HL-60/S4 treated with phorbol 12-myristate 13-acetate at 8.2 ng/mL for 4 days and 3 days (cell line): ENCODE results near the gene BCL2.

ENCODE experiments used
- in situ Hi-C: fragments of 300-500 bp; cut with MboI; formaldehyde crosslinking; loops from 2 replicates; pipeline ENCODE4 v1.15.0; 2022; ENCODE audit warnings: low sequenced_read_pairs

The BCL2 gene

DNA sequence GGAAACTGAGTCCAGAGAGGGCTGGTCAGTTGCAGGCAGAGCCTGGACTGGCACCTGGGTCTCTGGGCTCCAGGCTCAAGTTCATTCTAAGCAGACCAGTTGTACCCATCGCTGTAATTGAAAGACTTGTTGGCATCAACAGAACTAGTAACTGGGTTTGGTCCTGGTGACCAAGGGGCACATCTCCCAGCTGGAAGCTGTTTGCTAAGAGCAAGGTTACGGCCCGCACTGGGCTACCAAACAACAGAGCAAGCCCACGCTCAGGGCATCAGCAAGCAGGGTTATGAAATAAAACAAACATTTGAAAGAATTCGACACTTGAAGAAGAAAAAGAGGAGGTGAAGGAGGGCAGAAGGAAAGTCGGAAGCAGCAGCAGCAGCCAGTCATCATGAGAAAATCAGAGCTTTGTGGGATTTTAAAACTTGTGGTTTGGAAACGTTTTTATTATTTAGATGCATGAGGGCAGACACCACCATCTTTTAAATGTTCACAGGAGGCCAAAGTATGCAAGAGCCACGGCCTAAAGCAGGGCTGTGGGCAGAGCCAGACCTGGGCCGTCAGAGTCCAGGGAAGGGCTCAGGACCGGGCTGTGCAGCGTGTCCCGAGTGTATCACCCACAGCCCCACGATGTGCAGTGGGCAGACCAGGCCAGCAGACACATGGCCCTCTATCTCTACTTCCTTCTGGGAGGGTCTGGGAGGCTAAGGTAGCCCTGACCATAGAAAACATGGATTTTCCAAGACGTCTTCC lies 220.3 kb downstream of the BCL2 start:
- in situ Hi-C loops = no loop called here

DNA sequence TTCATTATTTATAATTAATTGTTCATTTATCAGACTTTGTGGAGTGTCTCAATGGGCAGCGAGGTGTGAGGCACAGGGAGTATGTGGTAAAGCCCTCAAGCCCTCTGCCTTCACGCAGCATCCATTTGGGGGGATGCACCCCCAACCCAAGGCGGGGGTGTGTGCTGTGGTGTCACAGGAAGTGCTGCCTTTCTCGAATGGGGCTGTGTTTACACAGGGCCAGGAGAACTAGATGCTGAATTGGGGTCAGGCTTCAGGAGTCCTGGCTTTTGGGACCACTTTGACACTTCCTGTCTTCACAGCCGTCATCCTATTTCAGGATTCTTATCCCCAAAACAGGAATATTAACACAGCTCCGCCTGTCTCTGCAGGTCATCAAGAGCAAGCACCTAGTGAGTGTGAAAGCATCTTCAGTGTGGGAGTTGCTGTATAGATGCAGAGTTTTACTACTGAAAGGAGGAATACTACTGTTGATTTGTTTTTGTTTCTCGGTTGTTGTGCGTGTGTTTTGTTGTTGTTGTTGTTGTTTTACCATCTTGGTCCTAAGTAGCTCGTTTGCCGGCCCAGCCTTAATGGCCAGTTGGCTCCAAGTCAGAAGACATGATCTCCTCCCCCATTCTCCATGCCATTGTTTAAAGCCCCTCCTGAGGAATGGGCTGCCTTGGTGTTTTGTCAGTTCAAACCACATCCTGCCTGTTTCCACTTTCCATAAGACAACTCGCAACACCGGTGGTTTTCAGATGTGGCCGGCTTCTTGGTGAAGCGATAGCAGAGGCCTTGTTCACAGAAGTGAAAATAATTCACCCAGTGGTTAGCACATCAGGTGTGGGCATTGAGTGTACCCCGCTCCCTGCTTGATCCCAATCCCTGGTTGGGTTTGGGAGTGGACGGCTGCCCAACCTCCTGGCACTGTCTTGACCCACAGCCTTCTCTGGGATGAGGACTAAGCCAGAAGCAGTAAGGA lies 221.3 kb downstream of the BCL2 start:
- in situ Hi-C loops = no loop called here

DNA sequence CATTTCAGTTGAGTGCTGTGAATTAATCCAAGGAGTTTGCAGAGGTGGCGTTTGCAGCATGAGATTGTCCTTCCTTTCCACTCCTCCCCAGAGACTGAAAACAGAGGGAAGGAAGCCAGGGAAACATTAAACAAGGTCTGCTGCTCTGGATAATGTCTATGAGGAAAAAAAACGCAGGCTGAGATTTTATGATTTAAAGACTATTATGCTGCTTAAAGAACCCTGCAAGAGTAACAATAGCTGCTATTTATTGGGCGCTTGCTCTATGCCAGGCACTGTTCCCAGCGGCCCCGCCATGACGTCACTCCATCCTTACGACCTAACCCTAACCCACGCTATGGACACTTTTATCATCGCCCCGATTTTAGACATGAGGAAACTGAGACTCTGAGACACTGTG lies 222.4 kb downstream of the BCL2 start:
- in situ Hi-C loops = no loop called here

DNA sequence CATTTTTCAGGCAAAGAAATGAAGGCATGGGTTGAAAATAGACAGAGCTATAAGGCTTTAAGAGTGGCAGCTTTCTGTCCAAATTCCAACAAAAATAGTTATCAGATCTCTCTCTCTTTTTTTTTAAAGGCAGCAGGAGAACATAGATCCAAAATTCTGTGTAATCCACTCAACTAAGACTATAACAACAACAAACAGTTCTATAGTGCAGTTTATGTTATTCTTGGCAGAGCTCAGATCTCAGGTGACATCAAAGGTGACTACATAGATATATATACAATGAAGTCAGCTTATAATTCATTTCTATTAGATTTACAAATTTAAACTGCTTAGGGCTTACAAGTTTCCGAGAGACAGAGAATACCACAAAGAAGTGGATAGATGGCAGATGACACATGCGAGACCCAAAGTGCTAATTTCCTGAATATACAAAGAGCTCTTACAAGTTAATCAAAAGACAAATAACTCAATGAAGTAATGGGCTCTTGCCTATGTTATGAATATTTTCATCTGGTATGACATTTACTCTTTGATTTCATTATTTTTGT lies 223.2 kb downstream of the BCL2 start:
- in situ Hi-C loops = no loop called here

DNA sequence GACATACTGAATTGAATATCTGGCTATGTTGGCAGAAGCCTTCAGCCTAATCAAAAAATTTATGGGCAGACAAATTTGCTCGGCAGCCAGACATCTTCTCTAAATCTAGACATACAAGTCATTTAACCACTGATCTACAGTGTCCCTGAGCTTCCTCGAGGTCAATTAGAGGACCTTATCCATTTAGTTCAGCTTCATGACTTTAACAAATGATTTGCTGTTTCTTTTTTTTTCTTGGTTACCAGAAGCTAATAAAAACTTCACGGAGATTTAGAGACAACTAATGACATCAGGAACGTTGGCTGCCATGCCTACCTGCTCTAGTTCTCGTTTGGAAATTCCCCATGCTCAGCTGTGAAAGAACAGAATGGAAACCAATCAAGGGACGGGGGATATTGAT lies 223.8 kb downstream of the BCL2 start:
- in situ Hi-C loops = no loop called here

DNA sequence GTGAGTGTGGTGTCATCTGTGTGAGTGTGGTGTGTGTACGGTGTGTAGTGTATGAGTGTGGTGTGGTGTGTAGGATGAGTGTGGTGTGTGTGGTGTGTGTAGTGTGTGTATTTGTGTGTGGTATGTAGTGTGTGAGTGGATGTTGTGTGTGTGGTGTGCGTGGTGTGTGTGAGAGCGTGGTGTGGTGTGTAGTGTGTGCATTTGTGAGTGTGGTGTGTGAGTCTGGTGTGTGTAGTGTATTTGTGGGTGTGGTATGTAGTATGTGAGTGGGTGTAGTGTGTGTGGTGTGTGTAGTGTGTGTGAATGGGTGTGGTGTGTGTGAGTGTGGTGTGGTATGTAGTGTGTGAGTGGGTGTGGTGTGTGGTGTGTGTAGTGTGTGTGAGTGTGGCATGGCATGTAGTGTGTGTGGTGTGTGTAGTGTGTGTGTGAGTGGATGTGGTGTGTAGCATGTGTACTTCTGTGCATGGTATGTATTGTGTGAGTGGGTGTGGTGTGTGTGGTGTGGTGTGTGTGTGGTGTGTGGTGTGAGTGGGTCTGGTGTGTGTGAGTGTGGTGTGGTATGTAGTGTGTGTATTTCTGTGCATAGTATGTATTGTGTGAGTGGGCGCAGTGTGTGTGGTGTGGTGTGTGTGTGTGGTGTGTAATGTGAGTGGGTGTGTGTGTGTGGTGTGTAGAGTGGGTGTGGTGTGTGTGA lies 227.8 kb downstream of the BCL2 start:
- in situ Hi-C loops = no loop called here

DNA sequence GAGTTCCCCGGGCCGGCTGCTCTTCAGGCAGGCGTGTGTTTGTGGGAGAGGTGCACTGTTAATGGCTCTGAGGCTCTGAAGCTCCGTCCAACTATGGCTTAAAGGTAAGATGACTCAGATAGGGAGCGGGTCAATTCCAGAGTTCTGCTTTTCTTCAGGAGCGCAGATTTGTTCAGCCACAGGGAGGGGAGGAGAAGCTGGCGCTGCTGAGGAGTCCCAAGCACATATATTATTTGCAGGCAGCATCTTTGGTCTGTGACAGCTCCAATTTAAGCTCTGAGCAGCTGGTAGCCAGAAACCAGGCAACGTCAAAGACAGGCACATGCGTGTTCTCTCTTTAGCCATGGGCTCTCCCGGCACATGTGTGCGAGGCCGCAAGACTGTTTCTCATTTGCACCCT lies 229.2 kb downstream of the BCL2 start:
- in situ Hi-C loops = no loop called here

DNA sequence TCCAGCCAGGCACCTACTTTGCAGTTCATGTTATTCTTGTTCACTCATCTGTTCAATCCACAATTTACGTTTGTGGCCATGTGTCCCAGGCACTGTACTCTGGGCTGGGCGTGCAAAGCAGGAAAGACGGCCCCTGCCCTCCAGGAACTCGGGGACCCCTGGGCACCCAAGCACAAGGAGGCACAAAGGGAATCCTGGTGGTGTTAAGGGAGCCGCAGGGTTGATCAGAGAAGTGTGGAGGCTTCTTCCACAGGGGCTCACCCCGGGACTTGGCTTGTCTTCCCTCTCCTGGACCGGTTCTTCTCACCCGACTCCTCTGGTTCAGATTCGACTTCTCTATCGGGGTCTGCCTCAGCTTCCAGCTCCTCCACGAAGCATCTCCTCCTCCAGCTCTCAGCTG lies 230.5 kb downstream of the BCL2 start:
- in situ Hi-C loops = no loop called here

DNA sequence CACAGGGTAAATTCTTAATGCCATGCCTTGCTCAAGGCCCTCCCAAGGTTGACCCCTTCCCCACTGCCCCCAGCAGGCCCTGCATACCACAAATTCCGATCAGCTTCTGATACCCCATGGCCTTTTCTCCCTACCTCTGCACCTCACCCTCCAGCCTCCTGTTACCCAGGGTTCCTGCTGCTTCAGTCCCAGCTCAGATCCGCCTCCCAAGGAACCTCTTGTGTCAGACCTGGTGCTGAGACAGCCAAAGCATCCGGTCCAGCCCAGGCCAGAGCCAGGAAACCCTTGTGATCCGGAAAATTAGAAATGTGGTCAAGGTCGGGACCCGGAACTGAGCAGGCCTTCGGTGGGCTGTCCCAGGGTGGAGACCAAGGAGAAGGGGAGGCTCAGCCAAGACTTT lies 231.3 kb downstream of the BCL2 start:
- in situ Hi-C loops = no loop called here

DNA sequence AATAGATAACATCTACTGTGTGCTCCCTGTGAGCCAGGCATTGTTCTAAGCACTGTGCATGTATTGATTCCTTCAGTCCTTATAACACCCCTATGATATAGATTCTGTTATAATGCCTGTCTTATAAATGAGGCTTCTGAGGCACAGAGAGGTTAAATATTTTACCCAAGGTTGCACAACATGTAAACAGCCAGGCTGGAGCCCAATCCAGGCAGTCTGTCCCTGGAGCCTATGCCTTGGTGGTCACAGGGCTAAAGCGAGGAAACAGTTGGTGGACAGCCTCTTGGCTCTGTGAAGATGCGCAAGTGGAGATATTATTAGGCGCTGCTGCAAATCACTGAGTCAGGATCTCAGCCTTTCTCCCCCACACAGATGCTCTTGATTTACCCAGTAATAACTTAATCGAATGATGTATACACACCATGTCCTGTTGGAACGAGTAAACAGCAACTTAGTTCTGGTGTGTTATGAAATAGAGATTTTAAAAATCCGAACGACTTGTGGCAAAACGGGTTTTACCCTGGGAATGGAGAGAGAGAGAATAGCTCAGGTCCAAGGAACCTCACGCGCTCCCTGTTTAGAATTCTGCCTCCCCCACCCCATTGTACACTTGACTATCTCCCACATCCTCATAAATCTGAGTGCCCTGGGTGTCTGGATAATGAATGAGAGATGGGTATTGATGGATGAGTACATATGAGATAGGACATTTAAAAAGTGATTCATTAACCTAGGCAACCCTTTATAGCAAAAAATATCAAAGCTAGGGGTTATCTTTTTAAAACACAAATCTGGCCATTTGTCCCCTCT lies 231.9 kb downstream of the BCL2 start:
- in situ Hi-C loops = no loop called here

DNA sequence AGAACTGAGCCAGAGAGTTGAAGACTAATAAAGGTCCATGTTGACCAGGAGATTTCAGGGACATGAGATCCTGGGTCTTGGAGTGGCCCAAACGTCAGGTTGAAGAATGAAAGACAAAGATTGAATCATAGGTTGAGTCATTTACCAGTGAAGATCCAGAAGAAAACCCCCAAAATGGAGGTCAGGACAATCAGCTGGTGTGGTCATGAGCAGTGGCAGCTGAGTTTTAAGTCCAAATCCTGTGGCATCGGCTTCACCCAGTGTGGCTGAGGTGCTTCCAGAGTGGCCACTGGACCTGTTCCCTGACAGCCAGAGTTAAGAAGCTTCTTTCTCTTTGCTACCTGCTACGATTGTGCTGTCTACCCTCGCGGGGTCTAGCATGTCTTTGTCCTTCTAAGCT lies 234.0 kb downstream of the BCL2 start:
- in situ Hi-C loops = no loop called here

DNA sequence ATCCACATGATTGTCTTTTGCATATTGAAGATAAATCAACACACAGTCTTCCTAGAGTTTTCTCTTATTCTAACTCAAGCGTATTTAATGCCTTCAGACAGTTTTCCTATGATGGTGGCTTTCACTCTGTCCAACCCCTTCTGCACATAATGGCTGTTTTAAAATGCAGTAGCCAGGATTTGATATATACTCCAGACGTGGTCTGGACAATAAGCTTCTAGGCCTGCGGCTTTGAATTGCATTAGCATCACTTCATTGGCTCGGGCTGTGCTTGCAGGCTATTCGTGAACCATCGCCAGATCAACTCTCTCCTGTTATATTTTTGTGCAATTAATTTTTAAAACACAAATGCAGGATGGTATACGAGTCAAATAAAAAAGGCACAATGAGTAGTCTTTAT lies 235.3 kb downstream of the BCL2 start:
- in situ Hi-C loops = no loop called here

DNA sequence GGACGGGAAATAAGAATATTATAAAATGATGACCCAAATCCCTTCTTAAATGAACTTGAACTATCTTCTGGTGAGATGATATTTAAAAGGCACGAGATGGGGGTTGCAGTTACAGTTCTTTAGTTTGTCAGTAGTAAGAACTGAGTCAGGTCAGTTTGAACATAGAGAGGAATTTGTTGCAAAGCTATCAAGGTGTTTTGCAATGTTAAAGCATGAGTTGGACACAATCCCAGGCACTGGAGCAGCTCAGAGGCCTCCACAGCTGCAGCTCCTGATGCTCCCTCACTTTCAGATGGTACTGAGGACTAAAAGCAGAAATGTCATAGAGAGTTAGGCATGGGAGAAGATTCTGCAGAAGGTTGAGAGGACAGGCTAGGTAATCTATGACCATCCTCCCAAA lies 236.0 kb downstream of the BCL2 start:
- in situ Hi-C loops = no loop called here

DNA sequence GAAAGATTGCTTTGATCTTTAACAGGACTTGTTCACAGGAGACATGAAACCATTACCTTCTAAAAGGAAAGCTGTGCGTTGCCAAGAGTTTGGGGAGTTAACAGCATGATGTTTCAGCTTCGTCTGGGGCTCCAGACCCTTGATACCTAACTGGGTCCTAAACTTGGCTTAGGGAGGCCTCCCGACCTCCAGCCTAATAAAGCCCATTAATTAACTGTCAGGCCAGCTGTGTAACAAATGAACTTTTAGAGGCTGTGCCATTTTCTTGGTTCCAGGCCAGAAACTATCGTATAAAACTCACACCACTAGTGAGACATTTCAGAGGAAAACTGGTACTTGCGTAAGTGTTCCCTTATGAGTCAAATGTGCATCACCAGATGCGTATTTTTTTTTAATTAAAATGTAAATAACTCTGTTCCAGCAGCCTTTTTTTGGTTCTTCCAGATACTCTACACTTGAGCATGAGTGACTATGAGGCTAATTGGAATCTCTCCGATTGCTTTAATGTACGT lies 236.5 kb downstream of the BCL2 start:
- in situ Hi-C loops = no loop called here

DNA sequence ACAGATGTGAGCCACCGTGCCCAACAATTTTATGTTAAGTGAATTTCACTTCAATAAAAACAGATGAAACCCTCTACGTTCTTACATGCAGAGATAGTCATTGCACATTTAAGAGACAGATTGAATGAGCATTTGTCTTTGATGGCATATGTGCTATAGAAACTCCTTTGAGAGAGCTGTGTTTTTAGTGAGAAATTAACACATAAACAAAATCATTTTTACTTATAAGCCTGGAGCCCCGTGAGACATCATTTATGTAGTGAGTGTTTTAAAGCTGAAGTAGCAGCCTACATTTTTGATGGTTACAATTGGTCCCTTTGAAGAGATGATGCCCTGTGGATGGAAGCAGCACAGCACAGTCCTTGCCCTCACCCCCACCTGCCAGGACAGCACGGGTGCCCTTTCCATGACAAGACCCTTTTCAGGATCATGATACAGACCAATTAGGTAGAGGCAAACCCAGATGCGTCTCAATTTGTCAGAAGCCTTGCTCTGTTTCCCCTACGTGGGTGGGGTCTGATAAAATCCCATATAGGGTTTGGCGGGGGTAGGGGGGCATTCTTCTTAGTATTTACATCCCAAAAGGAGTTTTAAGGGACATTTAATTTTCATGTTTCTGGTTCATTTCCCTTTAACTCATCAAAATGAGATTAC lies 237.1 kb downstream of the BCL2 start:
- in situ Hi-C loops = no loop called here

DNA sequence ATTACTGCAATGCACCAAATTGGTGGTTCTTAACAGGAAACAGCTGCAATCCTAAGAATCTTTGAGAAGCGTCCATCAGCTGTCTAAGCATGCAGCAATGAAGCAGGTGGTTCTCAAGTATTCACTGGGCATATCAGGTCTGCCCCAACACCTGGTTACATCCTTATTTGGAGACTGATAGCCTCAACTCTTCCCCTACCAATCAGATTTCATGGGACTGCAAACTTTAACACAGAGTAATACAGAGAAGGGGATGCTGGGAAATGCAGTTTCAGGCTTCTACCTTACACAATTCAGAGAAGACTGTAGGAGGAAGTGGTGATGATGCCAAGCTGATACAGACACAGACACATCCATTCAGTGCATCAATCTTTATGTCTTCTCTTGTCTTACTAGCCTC lies 240.5 kb downstream of the BCL2 start:
- in situ Hi-C loops = no loop called here

DNA sequence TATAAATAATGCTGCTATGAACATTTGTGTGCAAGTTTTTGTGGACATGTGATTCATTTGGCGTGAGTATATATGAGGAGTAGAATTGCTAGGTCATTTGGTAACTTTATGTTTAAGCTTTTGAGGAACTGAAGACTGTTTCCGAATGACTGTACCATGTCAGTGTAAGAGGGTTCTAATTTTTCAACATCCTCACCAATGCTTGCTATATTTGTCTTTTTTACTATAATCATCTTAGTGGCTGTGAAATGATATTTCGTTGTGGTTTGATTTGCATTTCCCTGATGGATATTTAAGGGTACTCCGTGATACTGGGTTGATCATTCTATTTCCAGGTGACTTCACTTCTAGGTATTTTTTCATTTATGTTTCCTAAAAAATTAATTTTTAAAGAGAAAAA lies 241.1 kb downstream of the BCL2 start:
- in situ Hi-C loops = no loop called here

DNA sequence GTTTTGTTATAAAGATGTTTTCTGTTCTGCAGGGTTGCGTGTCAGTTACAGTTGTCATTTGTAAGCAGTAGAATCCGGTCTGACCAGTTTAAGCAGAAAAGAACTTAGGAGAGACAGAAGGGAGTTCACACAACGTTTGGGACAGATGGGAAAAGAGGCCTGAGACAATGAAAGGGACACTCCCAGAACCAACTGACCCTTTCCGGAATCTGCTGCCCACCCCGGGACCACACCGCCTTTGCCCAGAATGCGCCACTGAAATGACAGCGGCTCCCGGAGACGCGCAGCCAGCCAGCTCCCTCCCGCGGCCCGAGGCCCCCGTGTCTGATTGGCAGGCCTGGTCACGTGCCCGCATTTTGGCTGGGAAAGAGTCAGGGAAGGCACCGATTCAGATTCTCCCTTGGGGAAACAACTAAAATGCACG lies 244.6 kb downstream of the BCL2 start:
- in situ Hi-C loops = no loop called here

DNA sequence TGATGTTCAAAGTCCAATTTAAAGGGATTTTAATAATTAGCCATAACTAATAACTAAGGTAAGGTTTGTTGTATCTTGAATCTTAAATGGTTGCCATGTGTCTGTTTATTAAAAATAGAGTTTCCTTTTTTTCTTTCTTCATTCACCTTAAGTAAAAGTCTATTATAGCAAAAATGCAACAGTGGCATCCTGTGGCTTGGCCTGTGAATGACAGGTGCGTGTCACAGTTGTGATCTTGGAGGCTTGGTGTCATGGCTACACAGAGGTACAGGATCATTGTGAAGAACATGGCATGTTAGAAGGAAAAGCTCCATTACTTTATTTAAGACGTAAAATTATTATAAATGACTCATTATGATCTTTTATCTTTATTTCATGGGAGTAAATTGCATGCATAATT lies 246.1 kb downstream of the BCL2 start:
- in situ Hi-C loops = no loop called here
